HG02981 (cell line): ENCODE data around the gene SSX5.
"Not testable (repeated sequence)": the region's sequence is repeated elsewhere in the genome, so short reads cannot be mapped to it uniquely, and the experiment has no call there.

Experiments
- ATAC-seq: cut with Tn5 transposase; IDR thresholded peaks from one replicate; pipeline ENCODE4 v1.9.1; 2021; ENCODE audit warnings: mild to moderate bottlenecking, moderate library complexity; ENCODE audit not compliant: unreplicated experiment

SSX5 gene

GRCh38 chrX:48196745-48197201, at the start of gene SSX5:
SSX5 (minus strand) TSS chrX:48196795; CDS start chrX:48195358, 1,437 bp downstream.
- no peak for ATAC-seq

DNA sequence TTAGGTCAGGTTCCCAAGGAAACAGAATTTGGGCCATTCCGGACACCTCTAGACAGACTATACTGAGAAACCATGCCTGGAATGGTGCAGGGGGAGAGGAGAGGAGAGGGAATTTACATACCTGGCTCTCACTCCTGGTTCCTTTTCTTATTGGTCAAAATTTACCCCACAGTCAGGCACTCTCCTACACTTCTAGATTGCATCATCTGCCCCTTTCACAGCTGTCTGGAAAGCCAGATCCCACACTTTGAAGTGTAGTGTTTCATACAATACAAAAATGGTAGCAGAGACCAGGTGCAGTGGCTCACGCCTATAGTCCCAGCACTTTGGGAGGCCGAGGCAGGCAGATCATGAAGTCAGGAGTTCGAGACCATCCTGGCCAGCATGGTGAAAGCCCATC, 27.6 kb upstream of the SSX5 start:
- not testable (repeated sequence) for ATAC-seq

- ATAC-seq, result not testable (repeated sequence)
These were observed 17.7 kb upstream of the SSX5 start for GRCh38 chrX:48214341-48214740.

GRCh38 chrX:48190024-48190423, 6.6 kb downstream of the SSX5 start:
- ATAC-seq, result not testable (repeated sequence)

DNA sequence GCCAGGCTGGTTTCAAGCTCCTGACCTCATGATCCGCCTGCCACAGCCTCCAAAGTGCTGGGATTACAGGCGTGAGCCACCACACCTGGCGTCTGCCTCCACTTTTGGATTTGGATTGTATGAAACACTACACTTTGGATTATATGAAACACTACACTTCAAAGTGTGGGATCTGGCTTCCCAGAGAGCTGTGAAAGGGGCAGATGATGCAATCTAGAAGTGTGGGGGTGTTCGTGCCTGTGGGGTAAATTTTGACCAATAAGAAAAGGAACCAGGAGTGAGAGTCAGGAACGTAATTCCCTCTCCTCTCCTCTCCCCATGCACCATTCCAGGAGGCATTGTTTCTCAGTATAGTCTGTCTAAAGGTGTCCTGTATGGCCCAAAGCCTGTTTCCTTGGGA, 14.7 kb downstream of the SSX5 start:
- not testable (repeated sequence) for ATAC-seq

DNA sequence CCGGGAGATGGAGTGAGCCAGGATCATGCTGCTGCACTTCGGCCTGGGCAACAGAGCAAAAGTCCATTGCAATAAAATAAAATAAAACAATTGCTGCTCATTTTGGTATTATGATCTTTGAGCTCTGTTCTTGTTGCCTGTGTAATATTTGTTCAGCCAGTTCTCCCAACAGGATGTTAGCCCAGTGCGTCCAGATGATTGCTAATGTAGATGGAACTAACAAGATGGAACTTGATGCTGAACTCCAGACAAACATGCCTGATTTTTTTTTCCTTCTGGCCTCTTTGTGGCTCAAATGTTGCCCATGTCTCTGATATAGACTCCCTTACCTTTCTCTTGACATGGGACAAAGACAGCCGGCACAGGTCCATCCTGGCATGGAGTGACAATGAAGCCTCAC, 15.8 kb downstream of the SSX5 start:
- ATAC-seq, result no peak

GRCh38 chrX:48179691-48180090, 16.9 kb downstream of the SSX5 start:
- no peak for ATAC-seq

DNA sequence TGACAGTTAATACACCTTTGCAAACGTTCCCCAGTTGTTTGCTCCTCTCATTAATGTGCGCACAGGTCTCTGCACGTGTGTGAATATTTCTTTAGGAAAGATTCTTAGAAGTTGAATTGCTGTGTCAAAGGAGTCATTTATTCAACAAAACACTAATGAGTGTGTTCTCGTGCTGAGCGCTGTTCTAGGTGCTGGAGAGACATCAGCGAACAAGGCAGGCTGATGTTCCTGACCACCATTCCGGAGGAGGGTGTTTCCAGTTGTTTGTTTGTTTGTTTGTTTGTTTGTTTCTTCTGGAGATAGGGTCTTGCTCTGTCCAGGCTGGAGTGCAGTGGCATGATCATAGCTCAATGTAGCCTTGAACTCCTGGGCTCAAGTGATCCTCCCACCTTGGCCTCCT, 30.3 kb downstream of the SSX5 start:
- not testable (repeated sequence) for ATAC-seq

DNA sequence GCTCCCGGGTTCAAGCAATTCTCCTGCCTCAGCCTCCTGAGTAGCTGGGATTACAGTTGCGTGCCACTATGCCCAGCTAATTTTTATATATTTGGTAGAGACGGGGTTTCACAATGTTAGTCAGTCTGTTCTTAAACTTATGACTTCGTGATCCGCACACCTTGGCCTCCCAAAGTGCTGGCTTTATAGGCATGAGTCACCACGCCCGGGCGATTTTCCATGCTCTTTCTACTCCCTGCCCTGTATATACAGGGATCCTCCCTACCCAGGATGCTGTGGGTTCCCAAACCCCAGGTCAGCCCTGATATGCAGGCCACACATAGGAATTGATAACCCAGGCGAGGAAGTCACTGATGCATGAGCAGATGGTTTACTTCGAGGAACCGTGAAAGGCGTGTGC, 31.4 kb downstream of the SSX5 start:
- no peak for ATAC-seq

DNA sequence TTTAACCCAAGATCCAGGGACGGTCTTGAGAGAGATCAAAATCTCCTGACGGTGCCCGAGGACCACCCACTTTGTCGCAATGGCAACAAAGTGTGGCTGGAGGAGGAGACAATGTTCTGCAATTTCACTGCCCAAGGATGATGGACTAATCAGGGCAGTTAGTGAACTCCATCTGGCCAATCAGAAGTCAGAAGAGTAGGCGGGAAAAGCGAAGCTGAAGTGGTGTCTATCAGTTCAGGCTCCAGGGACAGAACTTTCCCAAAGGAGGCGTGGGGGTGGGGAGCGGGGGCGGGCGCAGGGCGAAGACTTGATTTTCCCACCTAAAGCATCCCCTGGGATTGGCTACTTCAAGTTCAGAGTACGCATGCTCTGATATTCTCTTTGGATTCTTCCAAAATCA, 40.6 kb downstream of the SSX5 start:
- ATAC-seq, result no peak

DNA sequence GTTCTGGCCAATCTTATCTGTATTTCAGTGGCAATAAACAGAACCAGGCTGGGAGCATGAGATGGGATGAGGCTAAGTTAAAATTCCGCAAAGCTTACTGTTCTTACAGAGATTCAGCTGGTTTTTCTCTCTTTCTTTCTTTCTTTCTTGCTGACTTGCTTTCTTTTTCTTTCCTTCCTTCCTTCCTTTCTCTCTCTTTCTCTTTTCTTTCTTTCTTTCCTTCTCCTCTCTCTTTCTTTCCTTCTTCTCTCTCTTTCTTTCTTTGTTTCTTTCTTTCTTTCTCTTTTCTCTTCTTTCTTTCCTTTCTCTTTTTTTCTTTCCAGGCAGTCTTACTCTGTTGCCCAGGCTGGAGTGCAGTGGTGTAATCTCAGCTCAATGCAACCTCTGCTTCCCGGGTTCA, 41.8 kb downstream of the SSX5 start:
- no peak for ATAC-seq

DNA sequence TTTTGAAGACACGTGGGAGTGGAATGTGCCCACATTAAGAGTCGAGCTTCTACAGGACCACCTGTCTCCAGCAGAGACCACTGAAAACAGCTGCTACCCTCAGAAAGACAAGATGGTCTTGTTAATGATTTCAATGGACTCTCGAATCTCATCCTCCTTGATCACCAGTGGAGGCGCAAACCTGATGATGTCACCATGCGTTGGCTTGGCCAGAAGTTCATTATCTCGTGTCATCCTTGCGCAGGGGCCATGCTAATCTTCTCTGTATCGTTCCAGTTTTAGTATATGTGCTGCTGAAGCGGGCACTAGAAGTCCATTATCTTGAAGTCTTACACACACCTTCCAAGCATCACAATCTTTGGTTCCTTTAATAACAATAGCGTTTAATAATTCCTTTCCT, 42.8 kb downstream of the SSX5 start:
- no peak for ATAC-seq

GRCh38 chrX:48142697-48143096, 53.9 kb downstream of the SSX5 start:
- not testable (repeated sequence) for ATAC-seq

GRCh38 chrX:48141810-48142508, 54.6 kb downstream of the SSX5 start:
- not testable (repeated sequence) for ATAC-seq

DNA sequence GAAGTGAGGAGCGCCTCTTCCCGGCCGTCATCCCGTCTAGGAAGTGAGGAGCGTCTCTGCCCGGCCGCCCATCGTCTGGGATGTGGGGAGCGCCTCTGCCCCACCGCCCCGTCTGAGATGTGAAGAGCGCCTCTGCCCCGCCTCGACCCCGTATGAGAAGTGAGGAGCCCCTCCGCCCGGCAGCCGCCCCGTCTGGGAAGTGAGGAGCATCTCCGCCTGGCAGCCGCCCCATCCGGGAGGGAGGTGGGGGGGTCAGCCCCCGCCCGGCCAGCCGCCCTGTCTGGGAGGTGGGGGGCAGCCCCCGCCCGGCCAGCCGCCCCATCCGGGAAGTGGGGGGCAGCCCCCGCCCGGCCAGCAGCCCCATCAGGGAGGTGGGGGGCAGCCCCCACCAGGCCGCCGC, 57.5 kb downstream of the SSX5 start:
- not testable (repeated sequence) for ATAC-seq
